ENCODE results near the gene ZSWIM9.

The ZSWIM9 gene

DNA sequence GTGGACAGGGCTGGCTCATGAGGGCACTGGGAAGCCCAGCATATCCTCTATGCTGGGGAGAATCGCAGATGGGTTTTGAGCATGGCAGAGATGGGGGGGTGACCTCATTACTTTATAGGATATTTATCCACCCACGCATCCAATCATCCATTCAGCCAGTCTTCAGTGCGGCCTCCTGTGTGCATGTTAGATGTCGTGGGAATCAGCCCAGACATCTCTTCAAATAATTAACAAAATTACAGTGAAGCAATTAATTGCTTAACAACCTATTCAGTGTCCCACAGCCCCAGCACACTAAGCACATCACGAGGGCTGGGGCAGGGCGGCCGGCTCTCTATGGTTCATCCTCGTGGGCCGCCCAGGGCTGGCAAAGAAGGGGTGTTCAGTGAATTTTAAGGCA is 21.9 kb upstream of the ZSWIM9 start:
- H3K36me3 ChIP-seq (ENCODE audit: control insufficient read depth, low read length), result peaks cover 88% of the 10 kb centered on the region
- H3K4me1 ChIP-seq (ENCODE audit: control insufficient read depth, low read length), result no peaks in the 10 kb centered on the region
- no peaks in the 10 kb centered on the region for H3K79me2 ChIP-seq (ENCODE audit: control insufficient read depth, low read length)
- H3K27me3 ChIP-seq (ENCODE audit: control insufficient read depth, low read length), result no peaks in the 10 kb centered on the region
- H3K27ac ChIP-seq (ENCODE audit: low read depth, low read length), result no peak overlapping the region
- no peaks in the 10 kb centered on the region for H3K9me2 ChIP-seq (replicated peaks; ENCODE audit: control insufficient read depth, low read length)
- TF ChIP-seq, protein P1, sequence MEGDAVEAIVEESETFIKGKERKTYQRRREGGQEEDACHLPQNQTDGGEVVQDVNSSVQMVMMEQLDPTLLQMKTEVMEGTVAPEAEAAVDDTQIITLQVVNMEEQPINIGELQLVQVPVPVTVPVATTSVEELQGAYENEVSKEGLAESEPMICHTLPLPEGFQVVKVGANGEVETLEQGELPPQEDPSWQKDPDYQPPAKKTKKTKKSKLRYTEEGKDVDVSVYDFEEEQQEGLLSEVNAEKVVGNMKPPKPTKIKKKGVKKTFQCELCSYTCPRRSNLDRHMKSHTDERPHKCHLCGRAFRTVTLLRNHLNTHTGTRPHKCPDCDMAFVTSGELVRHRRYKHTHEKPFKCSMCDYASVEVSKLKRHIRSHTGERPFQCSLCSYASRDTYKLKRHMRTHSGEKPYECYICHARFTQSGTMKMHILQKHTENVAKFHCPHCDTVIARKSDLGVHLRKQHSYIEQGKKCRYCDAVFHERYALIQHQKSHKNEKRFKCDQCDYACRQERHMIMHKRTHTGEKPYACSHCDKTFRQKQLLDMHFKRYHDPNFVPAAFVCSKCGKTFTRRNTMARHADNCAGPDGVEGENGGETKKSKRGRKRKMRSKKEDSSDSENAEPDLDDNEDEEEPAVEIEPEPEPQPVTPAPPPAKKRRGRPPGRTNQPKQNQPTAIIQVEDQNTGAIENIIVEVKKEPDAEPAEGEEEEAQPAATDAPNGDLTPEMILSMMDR (IDR thresholded peaks at IDR 0.05; ENCODE audit: low read depth, low read length, poor library complexity, severe bottlenecking), result no peak
- TF ChIP-seq EZH2phosphoT487 (IDR thresholded peaks at IDR 0.05; ENCODE audit: borderline replicate concordance, low read length), result no peak
- no peaks in the 10 kb centered on the region for H3K9me3 ChIP-seq (ENCODE audit: control insufficient read depth, insufficient read depth, low read length)
- peaks cover 4% of the 10 kb centered on the region for H3F3A ChIP-seq (ENCODE audit: control insufficient read depth, insufficient read depth)
- H4K20me1 ChIP-seq (ENCODE audit: control insufficient read depth, insufficient read depth, low read depth, low read length), result no peaks in the 10 kb centered on the region; the same call in 1 of the 2 replicates
- H3K4me2 ChIP-seq (ENCODE audit: low read length), result no peak overlapping the region
- H3K4me3 ChIP-seq (ENCODE audit: low read length), result no peak overlapping the region

DNA sequence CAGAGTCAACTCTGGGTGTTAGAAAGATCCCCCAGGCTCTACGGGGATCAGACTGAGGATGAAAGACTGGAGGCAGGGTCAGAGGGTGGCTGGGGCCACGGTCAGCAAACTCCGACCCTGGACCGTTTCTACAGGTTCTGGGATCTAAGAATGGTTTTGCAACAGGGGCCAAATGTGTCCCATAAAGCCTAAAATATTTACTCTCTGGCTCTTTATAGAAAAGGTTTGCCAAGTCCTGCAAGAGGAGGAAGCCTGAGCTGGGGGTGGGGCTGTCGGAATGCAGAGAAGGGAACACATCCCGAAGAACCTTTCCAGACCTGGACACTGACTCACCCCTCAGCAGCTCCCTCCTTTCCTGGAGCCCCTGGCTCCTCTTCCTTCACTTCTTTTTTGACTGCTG is 21.1 kb upstream of the ZSWIM9 start:
- Histone ChIP-seq H3K4me3 (ENCODE audit: low read length) (no peak overlapping the region), H3F3A (ENCODE audit: control insufficient read depth, insufficient read depth) (peaks cover 6% of the 10 kb centered on the region), H3K9me3 (ENCODE audit: control insufficient read depth, insufficient read depth, low read length) (no peaks in the 10 kb centered on the region), H3K4me1 (ENCODE audit: control insufficient read depth, low read length) (no peaks in the 10 kb centered on the region), H3K9me2 (replicated peaks; ENCODE audit: control insufficient read depth, low read length) (no peaks in the 10 kb centered on the region), H3K79me2 (ENCODE audit: control insufficient read depth, low read length) (no peaks in the 10 kb centered on the region), H3K36me3 (ENCODE audit: control insufficient read depth, low read length) (peaks cover 87% of the 10 kb centered on the region), H3K27me3 (ENCODE audit: control insufficient read depth, low read length) (no peaks in the 10 kb centered on the region), H3K27ac (ENCODE audit: low read depth, low read length) (no peak overlapping the region), H4K20me1 (ENCODE audit: control insufficient read depth, insufficient read depth, low read depth, low read length) (no peaks in the 10 kb centered on the region; the same call in 1 of the 2 replicates), H3K4me2 (ENCODE audit: low read length) (no peak overlapping the region)
- TF ChIP-seq, protein P1 (IDR thresholded peaks at IDR 0.05; ENCODE audit: low read depth, low read length, poor library complexity, severe bottlenecking), result no peak
- TF ChIP-seq EZH2phosphoT487 (IDR thresholded peaks at IDR 0.05; ENCODE audit: borderline replicate concordance, low read length), result no peak

DNA sequence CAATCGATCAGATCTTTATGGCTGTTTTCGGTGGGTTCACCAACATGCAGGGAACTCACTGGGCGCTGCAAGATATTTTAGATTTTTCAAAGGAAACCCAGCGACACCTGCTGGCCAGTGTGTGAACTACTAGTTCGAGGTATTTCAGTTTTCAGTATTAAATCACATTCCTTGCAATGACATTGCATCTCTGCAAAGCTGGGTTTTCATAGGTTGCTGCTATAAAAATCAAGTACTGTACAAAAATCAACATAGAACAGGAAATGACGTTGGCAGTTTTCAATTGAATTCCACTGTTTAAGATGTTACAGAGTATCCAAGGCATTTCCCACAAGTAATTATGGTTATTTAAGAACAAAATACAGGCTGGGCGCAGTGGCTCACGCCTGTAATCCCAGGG is 17.9 kb upstream of the ZSWIM9 start:
- TF ChIP-seq EZH2phosphoT487 (IDR thresholded peaks at IDR 0.05; ENCODE audit: borderline replicate concordance, low read length), result no peak
- TF ChIP-seq, protein P1 (IDR thresholded peaks at IDR 0.05; ENCODE audit: low read depth, low read length, poor library complexity, severe bottlenecking), result peak; percentile 74
- no peak overlapping the region for H3K27ac ChIP-seq (ENCODE audit: low read depth, low read length)
- H3K4me3 ChIP-seq (ENCODE audit: low read length), result no peak overlapping the region
- no peaks in the 10 kb centered on the region for H3K79me2 ChIP-seq (ENCODE audit: control insufficient read depth, low read length)
- H3K36me3 ChIP-seq (ENCODE audit: control insufficient read depth, low read length), result peaks cover 80% of the 10 kb centered on the region
- H4K20me1 ChIP-seq (ENCODE audit: control insufficient read depth, insufficient read depth, low read depth, low read length), result no peaks in the 10 kb centered on the region; the same call in 1 of the 2 replicates
- no peaks in the 10 kb centered on the region for H3K4me1 ChIP-seq (ENCODE audit: control insufficient read depth, low read length)
- no peaks in the 10 kb centered on the region for H3K9me3 ChIP-seq (ENCODE audit: control insufficient read depth, insufficient read depth, low read length)
- no peak overlapping the region for H3K4me2 ChIP-seq (ENCODE audit: low read length)
- H3K9me2 ChIP-seq (replicated peaks; ENCODE audit: control insufficient read depth, low read length), result no peaks in the 10 kb centered on the region
- H3F3A ChIP-seq (ENCODE audit: control insufficient read depth, insufficient read depth), result peaks cover 6% of the 10 kb centered on the region
- H3K27me3 ChIP-seq (ENCODE audit: control insufficient read depth, low read length), result no peaks in the 10 kb centered on the region

Data from DOHH2 (cell line).